Heart left ventricle (tissue), 16 donors: ENCODE measurements around the gene RAB4A. TPM values are rescaled to one million over a fixed set of nuclear protein-coding genes. Genes with fewer than 3 reads are reported as not detected.

Source experiments
- ATAC-seq, 4 donors: fragments of 200-7000 bp; cut with Tn5 transposase; one replicate each; pipeline ENCODE4 v1.9.1; 2020 to 2022; ENCODE audit warnings: moderate library complexity in 4 of 4, mild to moderate bottlenecking in 3 of 4, moderate number of reproducible peaks in 1 of 4
- DNase-seq, 5 donors: peaks; one replicate each; pipeline ENCODE4 v3.0.0-alpha.2; 2020
- H3K27ac ChIP-seq, 12 donors: fragments of 200-600 bp; sonication (generic) in 4 of 12; one replicate each; pipeline versions ENCODE4 v1.5.0 to v1.8.0; 2016 to 2022; ENCODE audit warnings: mild to moderate bottlenecking in 2 of 12
- H3K27me3 ChIP-seq, 9 donors: fragments of 200-600 bp; sonication (generic) in 2 of 9; one replicate each; pipeline versions ENCODE4 v1.5.1 to v1.8.0; 2016 to 2022; ENCODE audit warnings: mild to moderate bottlenecking in 3 of 9
- H3K36me3 ChIP-seq, 9 donors: fragments of 200-600 bp; sonication (generic) in 2 of 9; one replicate each; pipeline versions ENCODE4 v1.5.0 to v1.8.0; 2018 to 2022; ENCODE audit warnings: mild to moderate bottlenecking in 2 of 9
- H3K4me1 ChIP-seq, 12 donors: fragments of 200-600 bp; sonication (generic) in 4 of 12; one replicate each; pipeline versions ENCODE4 v1.5.0 to v1.8.0; 2016 to 2022; ENCODE audit warnings: mild to moderate bottlenecking in 3 of 12
- H3K4me3 ChIP-seq, 12 donors: fragments of 200-600 bp; sonication (generic) in 4 of 12; one replicate each; pipeline versions ENCODE4 v1.5.0 to v1.8.0; 2017 to 2022; ENCODE audit warnings: mild to moderate bottlenecking in 9 of 12, moderate library complexity in 4 of 12
- H3K9me3 ChIP-seq, 12 donors: fragments of 200-600 bp; sonication (generic) in 4 of 12; one replicate each; pipeline versions ENCODE4 v1.5.0 to v1.8.0; 2016 to 2022; ENCODE audit warnings: mild to moderate bottlenecking in 1 of 12
- CTCF ChIP-seq, 12 donors: fragments of 200-600 bp; sonication (generic) in 4 of 12; IDR thresholded peaks; one replicate each; pipeline versions ENCODE4 v1.5.0 to v1.8.0; 2018 to 2022; ENCODE audit warnings: antibody characterized with exemption in 12 of 12, mild to moderate bottlenecking in 5 of 12
- POLR2A ChIP-seq, 2 donors: fragments of 450-650 bp; IDR thresholded peaks; one replicate each; pipeline ENCODE4 v1.6.1; 2017; ENCODE audit warnings: antibody characterized with exemption in 2 of 2, mild to moderate bottlenecking in 2 of 2, moderate library complexity in 2 of 2
- WGBS, 4 donors: extraction: QIAGEN DNeasy Blood & Tissue Kit in 2 of 4; methylation state at CpG; one replicate each; pipeline versions ENCODE4 v1.1.5 to v1.1.7; 2013 to 2018; 5-methylcytosine and 5-hydroxymethylcytosine counted together
- intact Hi-C, 10 donors: fragments of 100-400 bp; cut with DNase I; formaldehyde crosslinking; loops; one replicate each; pipeline versions ENCODE4 v1.11.1 to v1.14.2; 2022
- polyA plus RNA-seq, 2 donors: library from polyadenylated mRNA; stranded (reverse); fragments of 200-250 nt; gene quantifications; one replicate each; pipeline ENCODE4 v1.2.3, GENCODE V29; 2013
- total RNA-seq, 9 donors: library from RNA; depleted of rRNA in 2 of 9; stranded (reverse); fragments of >200 nt in 2 of 9; fragmentation: NEBNext Ultra II Directional in 3 of 9; extraction: Animal tissue kit (Norgen Biotek cat#: 25700) in 3 of 9; gene quantifications; one replicate each; pipeline versions ENCODE4 v1.1.0 to v1.2.4, GENCODE V29; 2016 to 2023
- donor health status: ischemic (EF 13 %, LVEDD 7.1; RV severe dilation, severe dysfunction).
- donor health status: healthy with polysubstance abuse.
- donor health status: DM: no; HTN: yes; CAD: no.
- donor health status: DM: no; HTN: no; CAD: no.
- donor health status: ischemic (EF 25% LVEDD 6.9; RV normal size, moderate dysfunction).
- donor health status: ischemic (EF 25% LVEDD 5.7; RV mildly dilated, moderate dysfunction).
- donor health status: healthy.
- donor health status: DM: yes; HTN: yes; CAD: no.
- donor health status: ischemic (EF 35%, LVEDD 5.7; RV mildly dilated, moderate dysfunction).
- donor health status: nonischemic (EF 11% LVEDD 7.7; RV severe dilation, severe dysfunction).
- donor health status: DM: yes; HTN: yes; CAD: no.
- donor health status: PGD.
- donor health status: ischemic (EF 29% LVEDD 5.4; RV normal size, mild dysfunction).
- donor health status: nonischemic (EF 23%, LVEDD 6.1; RV moderate dilation, normal function).

Gene RAB4A
- total and polyA plus RNA-seq, 11 donors, result 27.6 to 159 (median 92.2) TPM

DNA sequence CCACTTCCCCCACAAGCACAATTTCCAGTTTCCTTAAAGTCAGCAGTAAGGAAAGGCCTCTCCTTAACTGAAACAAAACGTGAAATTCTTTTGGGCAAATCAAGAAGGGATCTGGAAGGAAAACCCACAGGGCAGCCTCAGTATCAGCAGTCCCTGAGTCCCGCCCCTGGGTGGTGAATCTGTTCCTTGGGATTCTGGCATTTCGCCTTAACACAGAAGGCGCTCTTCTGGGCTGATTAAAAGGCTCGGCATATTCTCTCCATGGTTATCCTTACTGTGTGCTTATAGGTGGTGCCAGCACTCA lies 12.2 kb upstream of the RAB4A start:
- H3K4me1 ChIP-seq, result peaks cover 0 to 14% (median 5%) of the 10 kb centered on the region in 12 donors
- no peak for TF ChIP-seq CTCF (IDR thresholded peaks at IDR 0.05)
- TF ChIP-seq POLR2A (IDR thresholded peaks at IDR 0.05), result no peak
- ATAC-seq (peak in 2 of 4 donors; percentile 31 to 43), DNase-seq (no peak)
- no peak overlapping the region for H3K4me3 ChIP-seq
- intact Hi-C loops, result loop anchor here (1.0 to 10.0 kb wide), 13 partner anchors 222 to 1056 kb away; no protein-coding TSS in a partner anchor
- H3K9me3 ChIP-seq, result no peaks in the 10 kb centered on the region
- no peaks in the 10 kb centered on the region for H3K27me3 ChIP-seq
- WGBS, 4 donors, result 59 to 73% (median 64%) methylated on average over 5 of the region's 5 CpGs
- H3K36me3 ChIP-seq, result no peaks in the 10 kb centered on the region
- no peak overlapping the region for H3K27ac ChIP-seq

GRCh38 chr1:229260297-229260696 lies 10.6 kb upstream of the RAB4A start:
- ATAC-seq, result no peak
- 83 to 89% (median 85%) methylated on average over 3 of the region's 3 CpGs for WGBS, 4 donors
- H3K27me3 ChIP-seq, result no peaks in the 10 kb centered on the region
- DNase-seq, result no peak
- no peak overlapping the region for H3K27ac ChIP-seq
- no peak for TF ChIP-seq CTCF (IDR thresholded peaks at IDR 0.05)
- TF ChIP-seq POLR2A (IDR thresholded peaks at IDR 0.05), result no peak
- H3K36me3 ChIP-seq, result no peaks in the 10 kb centered on the region
- intact Hi-C loops, result loop anchor here in 1 of 10 donors (5.0 kb wide), 1 partner anchor 82 kb away; the partner anchor contains the start of gene CCSAP
- no peaks in the 10 kb centered on the region for H3K9me3 ChIP-seq
- no peak overlapping the region for H3K4me3 ChIP-seq
- peaks cover 0 to 10% (median 5%) of the 10 kb centered on the region in 12 donors for H3K4me1 ChIP-seq

DNA sequence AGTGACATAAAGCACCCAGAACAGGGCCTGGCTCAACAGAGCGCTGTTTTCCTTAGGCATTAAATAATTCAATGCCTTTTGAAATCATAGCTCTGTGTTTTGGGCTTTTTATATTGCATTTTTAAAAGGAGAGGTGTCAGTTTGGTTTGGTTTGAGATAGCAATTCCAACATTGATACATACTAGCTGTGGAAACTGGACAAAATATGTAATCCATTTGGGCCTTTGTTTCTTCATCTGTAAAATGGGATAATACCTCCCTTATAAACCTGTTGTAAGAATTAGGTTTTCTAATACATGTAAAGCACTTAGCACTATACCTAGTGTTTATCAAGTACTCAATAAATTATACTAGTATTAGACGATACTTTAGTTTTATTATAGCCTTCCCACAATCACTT lies 8.7 kb upstream of the RAB4A start:
- no peak for TF ChIP-seq POLR2A (IDR thresholded peaks at IDR 0.05)
- no peak for TF ChIP-seq CTCF (IDR thresholded peaks at IDR 0.05)
- no peaks in the 10 kb centered on the region for H3K27me3 ChIP-seq
- no peaks in the 10 kb centered on the region for H3K36me3 ChIP-seq
- ATAC-seq (no peak), DNase-seq (no peak)
- H3K4me1 ChIP-seq, result peaks cover 0 to 10% (median 5%) of the 10 kb centered on the region in 12 donors
- peaks cover 0 to 7% (median 0%) of the 10 kb centered on the region in 12 donors for H3K9me3 ChIP-seq
- no peak overlapping the region for H3K27ac ChIP-seq
- no peak overlapping the region for H3K4me3 ChIP-seq
- 90 to 97% (median 95%) methylated on average over 2 of the region's 2 CpGs for WGBS, 4 donors
- intact Hi-C loops, result loop anchor here in 1 of 10 donors (5.0 kb wide), 1 partner anchor 80 kb away; the partner anchor contains the start of gene CCSAP

GRCh38 chr1:229263254-229263653 lies 7.7 kb upstream of the RAB4A start:
- intact Hi-C loops, result loop anchor here in 1 of 10 donors (5.0 kb wide), 1 partner anchor 79 kb away; the partner anchor contains the start of gene CCSAP
- H3K27me3 ChIP-seq, result no peaks in the 10 kb centered on the region
- no peak overlapping the region for H3K27ac ChIP-seq
- no peak overlapping the region for H3K4me3 ChIP-seq
- ATAC-seq, result no peak
- H3K36me3 ChIP-seq, result no peaks in the 10 kb centered on the region
- DNase-seq, result no peak
- peaks cover 0 to 12% (median 0%) of the 10 kb centered on the region in 12 donors for H3K9me3 ChIP-seq
- TF ChIP-seq POLR2A (IDR thresholded peaks at IDR 0.05), result no peak
- no peak for TF ChIP-seq CTCF (IDR thresholded peaks at IDR 0.05)
- peaks cover 0 to 9% (median 3%) of the 10 kb centered on the region in 12 donors for H3K4me1 ChIP-seq
